Stimulated activated CD4-positive, alpha-beta T cell treated with anti-CD3 and anti-CD28 coated beads, Interleukin-2, amount 100 ng/mL, for 4 hours (primary cell): ENCODE results near the gene RBM18.

Source experiments
- DNase-seq: peaks from one replicate; pipeline ENCODE4 v3.0.0-alpha.2; 2020; ENCODE audit warnings: low read depth

Gene RBM18, protein sequence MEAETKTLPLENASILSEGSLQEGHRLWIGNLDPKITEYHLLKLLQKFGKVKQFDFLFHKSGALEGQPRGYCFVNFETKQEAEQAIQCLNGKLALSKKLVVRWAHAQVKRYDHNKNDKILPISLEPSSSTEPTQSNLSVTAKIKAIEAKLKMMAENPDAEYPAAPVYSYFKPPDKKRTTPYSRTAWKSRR

DNA sequence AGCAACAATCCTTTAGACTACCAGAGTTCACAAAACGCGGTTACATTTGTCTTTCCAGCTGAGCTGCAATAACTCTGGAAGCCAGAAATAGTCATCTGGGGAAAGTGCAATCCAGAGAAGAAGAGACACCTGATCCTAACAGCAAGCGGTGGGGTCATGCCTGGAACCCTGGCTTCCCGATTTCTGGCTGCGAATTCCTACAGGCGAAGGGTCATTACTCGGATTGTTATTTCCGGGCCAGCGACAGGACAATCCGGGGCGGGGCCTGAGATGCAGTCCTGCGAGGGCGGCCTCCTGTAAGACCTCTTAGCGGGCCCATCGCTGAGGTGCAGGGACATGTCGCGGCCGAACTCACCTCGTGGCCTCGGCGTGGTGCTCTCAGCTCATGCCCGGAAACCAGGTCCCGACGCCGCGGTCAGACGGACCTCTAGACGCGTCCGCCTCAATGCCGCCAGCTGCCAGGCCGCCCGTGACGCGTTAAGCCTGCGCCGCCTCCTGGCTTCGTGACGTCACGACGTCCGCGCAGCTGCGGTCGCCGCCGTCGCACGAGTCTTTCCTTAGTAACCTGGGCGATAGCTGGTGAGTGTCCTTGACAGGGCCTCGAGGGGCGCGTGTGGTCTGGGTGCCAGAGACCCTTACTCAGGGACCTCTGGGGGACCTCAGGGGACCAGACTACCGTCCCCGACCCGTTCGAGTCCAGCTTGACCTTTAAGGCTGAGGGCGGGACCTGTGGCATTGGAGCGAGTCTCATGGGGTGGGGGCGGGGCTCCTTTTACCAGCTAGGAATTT lies at the start of gene RBM18, which contains the start of gene MRRF:
TSS of gene RBM18 (minus strand) at position 481 of the 789 bp plus-strand sequence. CDS start 3,348 bp downstream, outside the sequence.
TSS of gene MRRF (plus strand) at position 523 of the 789 bp plus-strand sequence. CDS start 6,010 bp downstream, outside the sequence.
- peak; percentile 83 for DNase-seq

DNA sequence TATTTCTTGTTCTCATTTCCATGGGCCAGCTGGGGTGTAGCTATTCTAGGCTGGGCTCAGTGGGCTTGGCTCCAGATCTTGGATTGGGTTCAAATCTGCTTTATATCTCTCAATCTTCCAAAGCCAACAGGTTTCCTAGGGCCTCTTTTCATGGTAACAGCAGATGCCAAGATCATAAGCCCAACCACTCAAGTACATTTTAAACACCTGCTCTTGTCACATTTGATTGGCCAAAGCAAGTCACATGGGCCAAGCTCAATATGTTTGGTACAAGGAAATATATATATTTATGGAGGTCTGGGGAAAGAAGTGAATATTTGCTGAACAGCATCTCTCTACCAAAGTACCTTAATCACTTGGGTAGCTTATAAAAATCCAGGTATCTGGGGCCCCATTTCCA lies 49.5 kb upstream of the RBM18 start:
- no peak for DNase-seq

DNA sequence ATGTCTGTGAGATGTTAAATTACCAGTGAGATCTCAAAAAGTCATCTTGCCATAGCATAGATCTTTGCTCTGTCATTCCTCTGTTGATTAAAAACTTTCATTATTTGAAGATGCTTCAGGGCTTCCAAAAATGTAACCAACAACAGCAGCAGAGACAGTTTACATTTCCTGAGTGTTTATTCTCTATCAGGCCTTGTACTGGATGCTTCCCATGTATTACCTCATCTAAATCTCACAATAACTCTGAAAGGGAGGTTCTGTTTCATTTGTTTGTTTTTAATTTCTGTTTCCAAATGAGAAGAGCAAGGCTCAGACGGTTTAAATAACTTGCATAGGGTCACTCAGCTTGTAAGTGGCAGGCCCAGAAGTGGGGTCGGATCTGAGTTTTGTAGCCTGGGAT lies 45.2 kb upstream of the RBM18 start:
- no peak for DNase-seq

DNA sequence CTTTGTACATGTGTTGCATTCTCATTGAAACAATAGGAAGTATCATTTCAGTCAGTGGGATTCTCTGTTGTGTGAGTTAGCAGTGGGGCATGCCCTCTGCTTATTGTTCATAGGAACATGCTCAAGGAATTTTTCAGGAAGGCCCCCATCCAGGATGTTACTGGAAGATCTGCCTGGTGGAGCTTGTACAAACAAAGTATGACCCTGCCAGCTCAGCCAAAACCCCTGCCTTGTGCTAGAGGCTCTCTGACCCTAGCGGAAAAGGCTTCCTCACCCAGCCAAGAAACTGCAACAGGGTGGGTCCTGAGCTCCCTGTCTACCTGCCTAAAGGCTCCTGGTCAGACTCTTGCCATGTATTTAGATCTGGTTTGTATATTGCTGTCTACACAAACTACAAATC lies 43.3 kb upstream of the RBM18 start:
- no peak for DNase-seq

DNA sequence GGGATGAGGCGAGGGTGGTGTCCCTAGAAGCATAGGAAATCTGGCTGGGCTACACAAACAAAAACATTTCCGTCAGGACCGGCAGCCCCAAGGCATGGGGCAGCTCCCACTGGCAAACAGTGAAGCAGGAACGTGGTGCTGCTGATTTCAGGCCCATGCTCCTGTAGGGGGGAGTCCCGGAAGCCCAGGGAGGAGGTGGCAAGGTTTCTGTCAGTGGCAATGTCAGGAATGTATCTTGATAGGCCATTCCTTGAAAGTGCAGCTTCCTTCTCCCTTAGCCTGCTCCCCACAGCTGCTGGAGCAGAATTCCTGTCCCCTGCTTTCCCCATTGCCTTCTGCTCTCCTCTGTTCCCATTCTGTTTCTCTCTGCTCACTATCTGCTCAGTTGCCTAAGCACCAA lies 42.4 kb upstream of the RBM18 start:
- DNase-seq: no peak

DNA sequence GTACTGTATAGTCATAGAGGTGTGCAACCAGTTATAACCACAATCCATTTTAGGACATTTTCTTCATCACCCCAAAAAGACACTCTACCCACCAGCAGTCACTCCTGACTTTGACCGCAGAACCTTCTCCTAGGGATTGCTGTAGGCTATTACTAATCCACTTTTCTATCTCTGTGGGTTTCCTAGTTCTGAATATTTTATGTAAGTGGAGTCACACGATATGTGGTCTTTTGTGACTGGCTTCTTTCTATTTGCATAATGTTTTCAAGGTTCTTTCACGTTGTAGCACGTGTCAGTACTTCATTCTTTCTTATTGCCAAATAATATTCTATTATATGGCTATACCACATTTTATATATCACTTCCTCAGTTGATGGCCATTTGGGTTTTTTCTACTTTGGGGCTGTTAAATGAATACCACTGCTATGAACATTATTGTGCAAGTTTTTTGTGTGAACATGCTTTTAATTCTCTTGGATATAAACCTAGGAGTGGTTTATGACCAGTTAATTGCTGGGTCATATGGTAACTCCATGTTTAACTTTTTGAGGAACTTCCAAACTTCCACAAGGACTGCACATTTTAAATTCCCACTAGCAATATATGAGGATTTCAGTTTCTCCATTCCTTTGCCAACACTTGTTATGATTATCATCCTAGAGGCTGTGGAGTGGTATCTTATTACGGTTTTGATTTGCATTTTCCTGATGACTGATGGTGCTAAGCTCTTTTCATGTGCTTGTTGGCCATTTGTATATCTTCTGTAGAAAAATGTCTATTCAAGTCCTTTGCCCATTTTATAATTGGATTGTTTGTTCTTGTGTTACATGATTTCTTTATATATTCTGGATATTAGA lies 37.8 kb upstream of the RBM18 start:
- DNase-seq: no peak

DNA sequence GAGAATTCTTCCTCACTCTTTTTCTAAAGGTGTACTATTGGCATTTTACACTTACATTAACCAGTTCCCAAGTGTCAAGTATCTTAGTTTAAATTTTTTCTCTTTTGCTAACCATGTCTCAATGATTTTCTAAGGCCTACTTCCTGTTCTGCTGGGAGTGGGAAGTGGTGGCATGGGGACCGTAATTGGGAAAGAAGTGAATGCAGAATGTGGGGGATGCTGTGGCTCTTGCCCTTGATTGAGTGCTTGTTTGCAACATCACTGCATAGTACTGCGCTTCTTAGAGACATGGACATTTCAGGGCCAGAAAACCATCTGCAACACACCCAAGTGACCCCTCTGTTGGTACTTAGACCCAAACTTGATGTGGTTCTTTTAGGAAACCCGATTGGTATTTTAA lies 32.9 kb upstream of the RBM18 start:
- no peak for DNase-seq

DNA sequence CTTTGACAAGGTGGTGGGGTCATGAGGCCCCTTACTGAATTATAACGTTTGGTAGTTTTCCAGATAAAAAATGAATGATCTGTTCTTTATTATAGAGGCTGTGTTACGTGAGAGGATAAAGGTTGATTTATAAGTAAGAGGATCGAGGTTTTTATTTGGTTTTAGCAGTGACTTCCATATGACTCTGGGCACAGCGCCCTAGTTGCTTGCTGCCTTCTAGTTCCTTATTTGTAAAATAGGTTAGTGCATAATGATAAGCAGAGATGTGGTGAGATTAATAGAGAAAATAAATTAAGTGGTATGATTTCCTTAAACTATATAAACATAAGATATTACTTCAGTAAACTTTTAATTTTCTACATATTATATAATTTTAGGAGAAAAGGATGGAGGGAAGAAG lies 29.9 kb upstream of the RBM18 start:
- no peak for DNase-seq

DNA sequence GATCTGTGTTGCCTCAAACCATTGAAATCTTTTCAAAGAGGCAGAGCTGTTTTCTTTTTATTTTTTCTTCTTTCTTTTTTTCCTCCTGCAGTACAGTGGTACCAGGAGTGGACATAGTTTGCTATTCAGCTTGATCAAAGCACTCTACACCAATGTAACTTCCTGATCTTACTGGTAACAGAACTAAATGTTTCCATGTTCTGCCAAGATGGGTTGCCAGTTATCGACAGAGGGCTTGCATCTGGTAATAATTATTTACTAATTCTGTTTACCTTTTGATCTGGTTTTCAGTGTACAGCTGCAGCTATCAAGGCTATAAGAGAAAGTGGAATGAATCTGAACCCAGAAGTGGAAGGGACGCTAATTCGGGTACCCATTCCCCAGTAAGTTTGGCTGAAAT lies 26.8 kb upstream of the RBM18 start:
- DNase-seq: no peak

DNA sequence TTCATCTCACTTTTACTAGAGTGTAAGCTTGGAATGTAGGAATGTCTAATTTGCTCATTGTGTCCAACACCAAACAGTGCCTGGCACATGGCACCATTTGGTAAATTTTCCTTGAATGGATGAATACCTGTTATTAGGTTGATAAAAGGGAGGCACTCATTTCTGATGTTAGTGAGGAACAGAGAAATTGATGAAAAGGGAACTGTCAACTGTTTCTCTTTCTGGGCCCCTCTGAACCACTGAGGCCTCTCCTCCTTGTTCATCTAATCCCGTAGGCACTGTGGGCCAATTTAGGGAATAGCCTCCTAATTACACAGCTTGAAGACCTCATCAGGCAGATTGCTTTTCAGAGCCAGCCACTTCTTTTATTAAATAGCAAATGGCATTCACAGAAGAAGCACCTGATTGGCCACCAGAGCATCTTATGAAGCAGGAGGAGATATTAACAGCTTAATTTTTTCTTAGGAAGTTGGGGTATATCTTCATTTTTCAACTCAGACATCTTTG lies 22.6 kb upstream of the RBM18 start:
- DNase-seq: no peak

DNA sequence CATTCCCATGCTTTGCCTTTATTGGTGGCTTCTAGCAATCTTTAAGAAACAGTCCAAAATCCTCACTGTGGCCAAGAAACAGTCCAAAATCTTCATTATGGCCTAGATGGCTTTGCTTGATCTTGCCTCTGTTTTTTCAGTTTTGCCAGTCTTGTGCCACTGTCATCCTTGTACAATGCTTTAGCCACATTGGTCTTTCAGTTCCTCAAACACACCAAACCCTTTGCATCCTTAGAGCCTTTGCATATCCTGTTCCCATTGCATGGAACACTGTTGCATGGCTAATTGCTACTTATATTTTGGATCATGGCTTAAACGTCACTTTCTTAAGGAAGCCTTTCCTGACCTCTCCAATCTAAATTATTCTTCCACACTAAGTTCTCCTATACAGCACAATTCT lies 22.1 kb upstream of the RBM18 start:
- no peak for DNase-seq

DNA sequence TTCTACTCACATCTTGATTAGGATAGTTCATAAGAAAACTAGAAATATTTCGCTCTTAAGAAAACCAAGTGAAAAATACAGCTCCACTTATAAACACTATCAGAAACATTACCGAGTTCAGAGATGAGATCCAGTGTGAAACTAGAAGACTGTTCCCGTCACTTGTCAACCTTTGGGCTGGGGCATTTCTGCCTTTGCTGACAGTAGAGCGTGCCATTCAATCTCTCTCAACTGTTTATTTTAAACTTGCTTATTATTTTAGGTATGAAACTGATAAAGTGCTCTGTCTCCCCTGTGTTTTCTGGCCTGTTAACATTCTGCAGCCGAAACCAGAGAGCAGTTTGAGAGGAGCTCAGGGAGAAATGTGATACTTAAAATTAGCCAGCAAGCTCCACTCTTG lies 16.7 kb upstream of the RBM18 start:
- DNase-seq: no peak

DNA sequence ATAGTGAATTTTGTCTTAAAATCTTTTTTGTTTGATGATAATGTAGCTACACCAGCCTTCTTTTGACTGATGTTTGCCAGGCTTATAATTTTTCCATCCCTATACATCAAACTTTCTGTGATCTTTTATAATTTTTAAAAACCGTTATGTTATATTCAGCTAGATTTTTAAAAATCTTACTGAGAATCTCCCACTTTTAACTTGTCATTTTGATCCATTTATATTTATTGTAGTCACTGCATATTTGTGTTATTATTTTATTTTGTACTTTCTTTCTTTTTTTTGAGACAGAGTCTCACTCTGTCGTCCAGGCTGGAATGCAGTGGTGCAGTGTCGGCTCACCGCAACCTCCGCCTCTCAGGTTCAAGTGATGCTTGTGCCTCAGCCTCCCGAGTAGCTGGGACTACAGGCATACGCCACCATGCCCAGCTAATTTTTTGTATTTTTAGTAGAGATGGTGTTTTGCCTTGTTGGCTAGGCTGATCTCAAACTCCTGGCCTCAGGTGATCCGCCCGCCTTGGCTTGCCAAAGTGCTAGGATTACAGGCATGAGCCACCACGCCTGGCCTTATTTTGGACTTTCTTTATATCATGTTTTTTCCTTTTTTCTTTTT lies 12.8 kb upstream of the RBM18 start:
- no peak for DNase-seq

DNA sequence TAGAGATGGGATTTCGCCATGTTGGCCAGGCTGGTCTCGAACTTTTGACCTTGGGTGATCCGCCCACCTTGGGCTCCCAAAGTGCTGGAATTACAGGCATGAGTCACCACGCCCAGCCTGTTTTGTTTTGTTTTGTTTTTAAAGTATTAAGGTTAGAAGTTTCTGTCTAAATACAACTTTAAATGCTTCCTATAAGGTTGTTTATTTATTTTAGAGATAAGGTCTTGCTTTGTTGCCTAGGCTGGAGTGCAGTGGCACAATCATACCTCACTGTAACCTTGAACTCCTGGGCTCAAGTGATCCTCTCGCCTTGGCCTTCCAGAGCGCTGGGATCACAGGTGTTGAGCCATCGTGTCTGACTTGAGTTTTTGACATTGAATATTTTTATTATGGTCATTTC lies 11.5 kb upstream of the RBM18 start:
- DNase-seq: no peak

DNA sequence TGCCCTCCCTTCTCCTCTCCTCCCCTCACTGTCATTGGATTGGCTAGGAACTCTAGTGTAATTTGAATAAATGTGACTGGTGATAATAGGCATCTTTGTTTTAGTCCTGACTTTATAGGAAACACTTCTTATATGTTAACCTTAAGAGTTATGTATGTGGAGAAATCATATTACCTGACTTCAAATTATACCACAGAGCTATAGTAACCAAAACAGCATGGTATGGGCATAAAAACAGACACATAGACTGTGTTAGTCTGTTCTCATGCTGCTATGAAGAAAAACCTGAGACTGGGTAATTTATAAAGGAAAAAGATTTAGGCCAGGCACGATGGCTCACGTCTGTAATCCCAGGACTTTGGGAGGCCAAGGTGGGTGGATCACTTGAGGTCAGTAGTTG lies 9.4 kb upstream of the RBM18 start:
- DNase-seq: no peak

DNA sequence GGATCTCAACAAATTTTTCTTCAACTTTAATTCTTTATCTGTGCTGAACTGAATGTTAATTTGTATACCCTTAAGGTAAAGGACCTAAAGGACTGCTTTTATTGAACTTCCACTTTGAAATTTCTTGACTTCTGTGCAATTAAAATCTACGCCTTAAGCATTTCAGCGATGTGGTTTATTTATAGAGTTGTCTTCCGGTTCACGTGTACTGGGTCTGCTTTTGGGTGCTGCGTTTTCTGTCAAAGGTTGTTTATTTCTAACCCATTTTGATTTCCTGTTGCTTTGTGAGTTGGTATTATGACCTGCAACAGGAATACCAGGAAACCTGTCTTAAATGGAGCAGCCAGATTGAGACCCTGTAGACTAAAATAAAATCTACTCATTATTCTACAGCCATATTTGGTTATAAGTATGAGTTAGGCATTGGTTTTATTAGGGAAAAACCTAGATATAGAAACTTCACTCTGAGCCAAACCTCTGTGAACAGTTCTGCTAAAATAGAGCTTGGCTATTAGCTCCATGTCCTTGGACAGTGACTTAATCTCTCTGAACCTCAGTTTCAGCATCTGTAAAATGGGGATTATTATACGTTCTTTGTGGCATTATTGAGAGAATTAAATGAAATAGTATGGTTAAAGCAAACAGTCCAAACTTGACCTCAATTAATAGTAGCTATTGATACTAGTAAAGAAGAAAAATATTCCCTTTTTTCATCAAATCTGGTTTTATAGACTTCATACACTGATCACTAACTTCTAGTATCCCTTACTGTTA lies 3.6 kb upstream of the RBM18 start:
- no peak for DNase-seq

DNA sequence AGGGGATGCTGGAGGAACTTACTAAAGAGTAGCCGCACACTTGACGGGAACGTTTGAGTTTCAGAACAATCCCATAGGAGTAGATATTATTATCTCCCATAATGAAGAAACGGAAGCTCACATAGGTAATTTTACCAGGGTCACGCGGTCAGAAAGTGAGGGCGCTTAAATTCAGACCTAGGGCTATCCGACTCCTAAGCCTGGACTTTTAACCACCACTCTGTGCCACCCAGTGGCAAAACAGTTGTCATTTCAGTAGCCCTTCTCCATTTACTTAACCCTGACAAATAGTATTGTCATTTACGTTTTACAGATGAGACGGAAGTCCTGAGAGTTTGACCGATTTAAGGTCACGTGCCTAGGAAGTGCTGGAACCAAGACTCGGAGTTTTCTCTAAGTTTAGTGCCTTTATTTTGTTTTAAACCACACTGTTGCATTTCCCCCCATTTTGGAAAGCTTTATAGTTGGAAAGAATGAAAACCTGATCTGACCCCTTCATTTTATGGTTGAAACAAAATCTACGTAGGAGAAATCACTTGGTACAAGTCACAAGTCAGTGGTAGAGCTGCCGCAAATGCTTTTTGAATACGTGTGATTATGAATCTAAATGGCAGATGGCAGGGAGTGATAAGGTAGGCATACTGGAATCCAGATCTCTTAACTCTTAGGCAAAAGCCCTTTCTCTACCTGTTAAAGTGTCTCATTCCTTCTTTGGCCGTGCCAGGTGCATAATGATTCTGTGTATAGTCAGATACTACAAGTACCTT lies 692 bp upstream of the RBM18 start:
- no peak for DNase-seq

DNA sequence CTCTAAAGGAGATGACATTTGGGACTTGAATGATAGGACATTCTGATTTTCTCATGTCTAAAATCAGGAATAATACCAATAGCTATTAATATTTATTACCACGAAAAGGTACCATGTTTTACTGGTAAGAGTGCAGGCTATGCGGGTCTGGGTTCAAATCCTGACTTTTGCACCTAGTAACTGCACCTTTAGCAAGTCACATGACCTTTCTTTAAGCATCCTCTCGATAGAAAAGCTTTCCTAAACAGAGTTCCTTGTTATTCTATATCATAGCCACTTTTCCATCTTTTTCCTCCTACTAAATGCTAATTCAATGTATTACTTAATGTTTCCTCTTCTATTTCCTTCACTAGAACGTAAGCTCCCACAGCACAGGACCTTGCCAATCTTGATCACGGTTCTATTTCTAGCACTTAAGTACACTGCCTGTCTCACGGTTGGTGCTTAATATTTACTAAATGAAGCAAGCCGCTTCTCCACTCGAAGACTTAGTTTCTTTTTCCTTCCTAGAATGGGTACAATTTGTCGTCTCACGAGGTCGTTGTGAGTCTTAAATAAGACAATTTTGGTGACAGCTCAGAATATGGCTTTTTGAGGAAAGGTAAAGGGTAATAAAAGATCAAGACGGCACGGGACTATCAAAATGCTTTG lies 816 bp downstream of the RBM18 start:
- DNase-seq: no peak

DNA sequence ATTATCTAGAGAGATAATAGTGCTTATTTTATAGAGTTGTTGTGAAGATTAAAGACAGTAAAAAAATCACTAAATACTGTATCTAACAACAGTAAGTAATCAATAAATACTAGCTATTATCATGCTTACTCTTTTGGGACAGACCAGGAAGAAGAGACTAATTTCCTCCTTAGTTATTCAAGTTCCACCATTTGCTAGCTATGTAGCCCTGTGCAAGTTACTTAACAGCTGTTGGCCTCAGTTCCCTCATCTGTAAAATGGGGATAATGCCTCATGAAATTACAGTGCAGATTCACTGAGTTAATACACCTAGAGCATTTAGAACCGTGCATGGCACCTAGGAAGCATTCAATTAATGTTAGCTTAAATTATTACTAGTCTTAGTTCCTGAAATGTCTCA lies 2.6 kb downstream of the RBM18 start:
- no peak for DNase-seq

DNA sequence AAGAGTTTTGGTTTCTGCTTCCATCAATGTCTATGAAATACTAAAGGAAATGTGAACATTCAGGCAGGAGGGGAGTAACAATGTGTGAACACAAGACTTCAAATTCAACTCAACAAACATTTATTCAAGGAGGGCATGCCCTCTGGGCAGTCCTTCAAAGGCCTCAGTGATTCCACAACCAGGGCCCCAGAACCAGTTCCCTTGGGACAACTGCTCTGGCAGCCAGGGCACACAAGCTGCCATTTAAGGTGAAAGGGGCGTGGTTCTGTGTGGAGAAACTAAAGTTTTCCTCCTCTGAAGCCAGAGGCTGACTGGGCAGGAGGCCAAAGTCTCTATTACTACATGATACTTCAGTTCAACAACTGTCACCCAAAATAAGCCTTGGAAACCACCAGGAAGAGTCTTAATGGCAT lies 3.2 kb downstream of the RBM18 start:
- DNase-seq: no peak
